ENCODE data around the gene COL4A5.

DNA sequence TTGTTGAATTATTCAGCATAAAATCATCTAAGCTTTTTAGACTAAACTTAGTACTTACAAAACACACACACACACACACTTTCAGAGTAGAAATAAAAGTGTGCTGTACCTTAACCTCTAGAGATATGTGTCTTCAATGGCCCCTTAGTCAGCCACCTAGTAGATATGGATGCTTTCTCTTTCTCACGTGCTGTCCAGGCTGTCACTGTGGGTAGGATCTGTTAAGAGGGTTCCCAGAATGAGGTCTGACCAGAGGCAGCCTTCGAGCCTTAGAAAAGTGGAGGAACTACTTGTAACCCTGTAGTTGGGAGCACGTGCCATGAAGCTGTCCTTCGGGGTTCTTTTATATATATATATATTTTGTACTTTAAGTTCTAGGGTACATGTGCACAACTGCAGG is 117.9 kb downstream of the COL4A5 start:
- TF ChIP-seq, protein P1, sequence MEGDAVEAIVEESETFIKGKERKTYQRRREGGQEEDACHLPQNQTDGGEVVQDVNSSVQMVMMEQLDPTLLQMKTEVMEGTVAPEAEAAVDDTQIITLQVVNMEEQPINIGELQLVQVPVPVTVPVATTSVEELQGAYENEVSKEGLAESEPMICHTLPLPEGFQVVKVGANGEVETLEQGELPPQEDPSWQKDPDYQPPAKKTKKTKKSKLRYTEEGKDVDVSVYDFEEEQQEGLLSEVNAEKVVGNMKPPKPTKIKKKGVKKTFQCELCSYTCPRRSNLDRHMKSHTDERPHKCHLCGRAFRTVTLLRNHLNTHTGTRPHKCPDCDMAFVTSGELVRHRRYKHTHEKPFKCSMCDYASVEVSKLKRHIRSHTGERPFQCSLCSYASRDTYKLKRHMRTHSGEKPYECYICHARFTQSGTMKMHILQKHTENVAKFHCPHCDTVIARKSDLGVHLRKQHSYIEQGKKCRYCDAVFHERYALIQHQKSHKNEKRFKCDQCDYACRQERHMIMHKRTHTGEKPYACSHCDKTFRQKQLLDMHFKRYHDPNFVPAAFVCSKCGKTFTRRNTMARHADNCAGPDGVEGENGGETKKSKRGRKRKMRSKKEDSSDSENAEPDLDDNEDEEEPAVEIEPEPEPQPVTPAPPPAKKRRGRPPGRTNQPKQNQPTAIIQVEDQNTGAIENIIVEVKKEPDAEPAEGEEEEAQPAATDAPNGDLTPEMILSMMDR (conservative IDR thresholded peaks at IDR 0.05 in 1 of 2, IDR thresholded peaks at IDR 0.05 in 1 of 2; ENCODE audit: extremely low read depth in 1 of 2, insufficient read depth in 1 of 2, low read depth in 1 of 2, low read length in 2 of 2) = no peak
- no peak for TF ChIP-seq EZH2 (IDR thresholded peaks at IDR 0.05; ENCODE audit: borderline replicate concordance, low read length)

All from mammary epithelial cell (primary cell).